IMR-90 (cell line): ENCODE data around the gene RGS19.

Experiments
- CHD1 ChIP-seq: IDR thresholded peaks from 2 replicates; pipeline ENCODE4 v1.6.1; 2012; ENCODE audit warnings: low read depth, low read length, improper control_type of control experiment
- MXI1 ChIP-seq: IDR thresholded peaks from 2 replicates; pipeline ENCODE4 v1.6.1; 2012; ENCODE audit warnings: low read depth, mild to moderate bottlenecking, low read length, moderate library complexity, borderline replicate concordance
- RAD21 ChIP-seq: IDR thresholded peaks from 2 replicates; pipeline ENCODE4 v1.6.1; 2012; ENCODE audit warnings: low read length, improper control_type of control experiment
- RFX5 ChIP-seq: IDR thresholded peaks from 2 replicates; pipeline ENCODE4 v1.8.0; 2012; ENCODE audit warnings: low read depth, mild to moderate bottlenecking, low read length, moderate library complexity
- TF ChIP-seq, protein P1 (sequence below): conservative IDR thresholded peaks from 2 replicates; pipeline ENCODE4 v1.5.1; 2012; ENCODE audit warnings: mild to moderate bottlenecking, low read depth, low read length, improper control_type of control experiment
- TF ChIP-seq, protein P2 (sequence below): fragments of 150-350 bp; IDR thresholded peaks from 2 replicates; pipeline ENCODE4 v1.6.1; 2017; ENCODE audit warnings: mild to moderate bottlenecking, antibody characterized with exemption, low read length, low read depth

DNA sequence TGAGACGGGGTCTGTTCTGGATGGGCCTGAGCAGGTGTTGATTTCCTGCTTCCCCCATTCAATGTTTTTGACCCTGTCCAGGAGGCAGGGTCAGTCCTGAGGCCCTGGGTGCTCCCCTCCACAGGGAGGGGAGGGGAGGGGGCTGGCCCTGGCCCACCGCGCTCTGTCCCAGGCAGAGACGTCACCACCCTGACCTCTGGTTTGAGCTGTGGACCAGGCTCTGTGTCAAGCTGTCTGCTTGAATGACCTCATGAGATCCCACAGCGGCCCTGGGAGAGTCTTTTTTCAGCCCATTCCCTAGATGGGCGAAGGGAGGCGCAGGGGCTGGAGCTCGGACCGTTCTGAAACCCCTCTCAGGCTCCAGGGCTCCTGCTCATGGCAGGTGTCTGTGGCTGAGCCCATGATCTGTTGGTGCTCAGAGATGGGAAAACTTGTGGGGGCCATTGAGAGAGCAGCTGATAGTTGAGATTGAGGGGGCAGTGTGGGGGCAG, 13.7 kb upstream of the RGS19 start:
- no peak for TF ChIP-seq CHD1
- no peak for TF ChIP-seq RFX5
- TF ChIP-seq RAD21 = no peak
- TF ChIP-seq, protein P1, sequence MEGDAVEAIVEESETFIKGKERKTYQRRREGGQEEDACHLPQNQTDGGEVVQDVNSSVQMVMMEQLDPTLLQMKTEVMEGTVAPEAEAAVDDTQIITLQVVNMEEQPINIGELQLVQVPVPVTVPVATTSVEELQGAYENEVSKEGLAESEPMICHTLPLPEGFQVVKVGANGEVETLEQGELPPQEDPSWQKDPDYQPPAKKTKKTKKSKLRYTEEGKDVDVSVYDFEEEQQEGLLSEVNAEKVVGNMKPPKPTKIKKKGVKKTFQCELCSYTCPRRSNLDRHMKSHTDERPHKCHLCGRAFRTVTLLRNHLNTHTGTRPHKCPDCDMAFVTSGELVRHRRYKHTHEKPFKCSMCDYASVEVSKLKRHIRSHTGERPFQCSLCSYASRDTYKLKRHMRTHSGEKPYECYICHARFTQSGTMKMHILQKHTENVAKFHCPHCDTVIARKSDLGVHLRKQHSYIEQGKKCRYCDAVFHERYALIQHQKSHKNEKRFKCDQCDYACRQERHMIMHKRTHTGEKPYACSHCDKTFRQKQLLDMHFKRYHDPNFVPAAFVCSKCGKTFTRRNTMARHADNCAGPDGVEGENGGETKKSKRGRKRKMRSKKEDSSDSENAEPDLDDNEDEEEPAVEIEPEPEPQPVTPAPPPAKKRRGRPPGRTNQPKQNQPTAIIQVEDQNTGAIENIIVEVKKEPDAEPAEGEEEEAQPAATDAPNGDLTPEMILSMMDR = no peak
- TF ChIP-seq, protein P2, sequence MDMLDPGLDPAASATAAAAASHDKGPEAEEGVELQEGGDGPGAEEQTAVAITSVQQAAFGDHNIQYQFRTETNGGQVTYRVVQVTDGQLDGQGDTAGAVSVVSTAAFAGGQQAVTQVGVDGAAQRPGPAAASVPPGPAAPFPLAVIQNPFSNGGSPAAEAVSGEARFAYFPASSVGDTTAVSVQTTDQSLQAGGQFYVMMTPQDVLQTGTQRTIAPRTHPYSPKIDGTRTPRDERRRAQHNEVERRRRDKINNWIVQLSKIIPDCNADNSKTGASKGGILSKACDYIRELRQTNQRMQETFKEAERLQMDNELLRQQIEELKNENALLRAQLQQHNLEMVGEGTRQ = no peak
- TF ChIP-seq MXI1 = no peak
